Measurements from ENCODE around the gene AMFR. TPM values are rescaled to one million over a fixed set of nuclear protein-coding genes. Genes with fewer than 3 reads are reported as not detected.

Gene AMFR
- total RNA-seq, 1 experiment from 2014 or later, result 75.9 TPM

GRCh38 chr16:56312028-56312300, 113.4 kb downstream of the AMFR start:
- DNase-seq (ENCODE audit: low spot score), result no peak

Other genes with a start within 250 kb of the AMFR start
- gene GNAO1, start 234.1 kb downstream of the AMFR start, total RNA-seq (2014; rRNA removed; shearing (Covaris generic)), result 0.10 TPM in 1 of 2 replicates, not detected in the other
- 165 and 185 TPM in 2 replicates for gene NUDT21, start 25.8 kb upstream of the AMFR start, total RNA-seq (2014; rRNA removed; shearing (Covaris generic))
- gene OGFOD1, start 26.0 kb upstream of the AMFR start, total RNA-seq (2014; rRNA removed; shearing (Covaris generic)), result 34.2 and 43.2 TPM in 2 replicates
- 10.4 and 19.3 TPM in 2 replicates for gene BBS2, start 94.5 kb upstream of the AMFR start, total RNA-seq (2014; rRNA removed; shearing (Covaris generic))
- gene MT4, start 139.5 kb upstream of the AMFR start, total RNA-seq (2014; rRNA removed; shearing (Covaris generic)), result not detected in 2 replicates
- 3.5 TPM in 1 of 2 replicates, not detected in the other for gene MT3, start 164.0 kb upstream of the AMFR start, total RNA-seq (2014; rRNA removed; shearing (Covaris generic))
- 44.1 and 51.4 TPM in 2 replicates for gene MT2A, start 183.0 kb upstream of the AMFR start, total RNA-seq (2014; rRNA removed; shearing (Covaris generic))
- 493 and 525 TPM in 2 replicates for gene MT1E, start 200.2 kb upstream of the AMFR start, total RNA-seq (2014; rRNA removed; shearing (Covaris generic))
- not detected in 2 replicates for gene MT1M, start 207.1 kb upstream of the AMFR start, total RNA-seq (2014; rRNA removed; shearing (Covaris generic))
- 2.0 and 6.6 TPM in 2 replicates for gene MT1A, start 213.1 kb upstream of the AMFR start, total RNA-seq (2014; rRNA removed; shearing (Covaris generic))
- not detected in 2 replicates for gene MT1B, start 226.3 kb upstream of the AMFR start, total RNA-seq (2014; rRNA removed; shearing (Covaris generic))
- gene MT1F, start 232.4 kb upstream of the AMFR start, total RNA-seq (2014; rRNA removed; shearing (Covaris generic)), result 4.7 and 5.6 TPM in 2 replicates
- gene MT1G, start 242.5 kb upstream of the AMFR start, total RNA-seq (2014; rRNA removed; shearing (Covaris generic)), result 0.50 and 1.5 TPM in 2 replicates
- not detected in 2 replicates for gene MT1H, start 244.3 kb upstream of the AMFR start, total RNA-seq (2014; rRNA removed; shearing (Covaris generic))